Fibroblast of lung (primary cell): ENCODE measurements around the gene DNMT1.

Source experiments
- EZH2 ChIP-seq: IDR thresholded peaks from 2 replicates; pipeline ENCODE4 v1.5.1; 2012; ENCODE audit warnings: low read length, control low read depth, mild to moderate bottlenecking; ENCODE audit errors: missing control alignments
- TF ChIP-seq, protein P1 (sequence below), 2 donors: IDR thresholded peaks in 1 of 2; conservative IDR thresholded peaks in 1 of 2; 1 replicate in 1 of 2; 2 replicates in 1 of 2; pipeline ENCODE4 v1.5.1; 2011 to 2012; ENCODE audit warnings: low read length in 2 of 2, control low read depth in 1 of 2, inconsistent platforms in 1 of 2, low read depth in 1 of 2, mild to moderate bottlenecking in 1 of 2

DNA sequence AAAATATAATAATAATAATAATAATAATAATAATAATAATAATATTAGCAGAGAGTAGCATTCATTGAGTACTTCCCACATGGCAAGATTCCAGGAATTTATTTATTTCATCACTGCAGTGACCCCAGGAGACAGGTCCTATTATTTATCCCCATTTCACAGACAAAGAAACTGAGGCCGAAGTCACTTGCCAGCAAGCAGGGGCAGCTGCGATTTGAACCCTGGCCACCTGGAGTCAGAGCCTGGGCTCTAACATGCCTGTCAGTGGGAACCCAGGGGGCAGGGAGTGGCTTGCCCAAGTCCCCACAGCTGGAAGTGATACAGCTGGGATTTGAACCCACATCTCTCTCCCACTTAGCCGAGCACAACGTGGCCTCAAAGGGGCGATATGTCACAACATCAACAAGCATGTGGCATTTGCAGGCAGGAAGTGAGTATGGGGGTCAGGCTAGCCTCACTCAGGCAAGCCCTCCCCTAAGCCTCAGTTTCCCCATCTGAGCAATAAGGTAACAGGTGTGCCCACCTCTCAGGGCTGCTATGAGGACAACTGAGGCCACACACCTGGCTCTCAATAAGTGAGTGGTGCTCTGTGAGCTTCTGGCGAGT, 105.7 kb downstream of the DNMT1 start:
- TF ChIP-seq EZH2, result no peak
- TF ChIP-seq, protein P1, sequence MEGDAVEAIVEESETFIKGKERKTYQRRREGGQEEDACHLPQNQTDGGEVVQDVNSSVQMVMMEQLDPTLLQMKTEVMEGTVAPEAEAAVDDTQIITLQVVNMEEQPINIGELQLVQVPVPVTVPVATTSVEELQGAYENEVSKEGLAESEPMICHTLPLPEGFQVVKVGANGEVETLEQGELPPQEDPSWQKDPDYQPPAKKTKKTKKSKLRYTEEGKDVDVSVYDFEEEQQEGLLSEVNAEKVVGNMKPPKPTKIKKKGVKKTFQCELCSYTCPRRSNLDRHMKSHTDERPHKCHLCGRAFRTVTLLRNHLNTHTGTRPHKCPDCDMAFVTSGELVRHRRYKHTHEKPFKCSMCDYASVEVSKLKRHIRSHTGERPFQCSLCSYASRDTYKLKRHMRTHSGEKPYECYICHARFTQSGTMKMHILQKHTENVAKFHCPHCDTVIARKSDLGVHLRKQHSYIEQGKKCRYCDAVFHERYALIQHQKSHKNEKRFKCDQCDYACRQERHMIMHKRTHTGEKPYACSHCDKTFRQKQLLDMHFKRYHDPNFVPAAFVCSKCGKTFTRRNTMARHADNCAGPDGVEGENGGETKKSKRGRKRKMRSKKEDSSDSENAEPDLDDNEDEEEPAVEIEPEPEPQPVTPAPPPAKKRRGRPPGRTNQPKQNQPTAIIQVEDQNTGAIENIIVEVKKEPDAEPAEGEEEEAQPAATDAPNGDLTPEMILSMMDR (conservative IDR thresholded peaks at IDR 0.05 in 1 of 2, IDR thresholded peaks at IDR 0.05 in 1 of 2; ENCODE audit: low read depth in 1 of 2, low read length in 2 of 2), result no peak
